Activated effector memory CD4-positive, alpha-beta T cell treated with Interleukin-2 at 50 U/mL for 16 hours (primary cell): ENCODE measurements around the gene TSC22D1.
"Not testable (repeated sequence)": the region's sequence is repeated elsewhere in the genome, so short reads cannot be mapped to it uniquely, and the experiment has no call there.

ENCODE experiments used
- DNase-seq: peaks from one replicate; pipeline ENCODE4 v3.0.0-alpha.2; 2020

The TSC22D1 gene

DNA sequence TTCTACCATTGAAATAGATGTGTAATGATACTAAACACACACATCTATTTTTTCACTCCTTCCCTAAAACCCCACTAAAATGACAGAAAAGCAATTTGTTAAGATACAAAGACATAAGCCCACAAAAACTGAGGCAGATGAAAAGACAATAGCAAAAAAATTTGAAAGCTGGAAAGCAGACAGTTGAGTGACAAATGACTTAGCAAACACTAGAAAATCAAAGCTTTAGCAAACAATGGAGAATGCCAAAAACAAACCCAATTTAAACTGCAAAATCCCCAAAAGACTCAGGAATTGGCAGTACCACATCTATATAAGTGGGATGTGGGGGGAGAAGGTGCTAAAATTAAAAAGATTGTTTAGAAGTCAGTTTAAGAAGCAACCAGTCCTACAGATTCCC lies 9.5 kb downstream of the TSC22D1 start:
- DNase-seq = no peak

DNA sequence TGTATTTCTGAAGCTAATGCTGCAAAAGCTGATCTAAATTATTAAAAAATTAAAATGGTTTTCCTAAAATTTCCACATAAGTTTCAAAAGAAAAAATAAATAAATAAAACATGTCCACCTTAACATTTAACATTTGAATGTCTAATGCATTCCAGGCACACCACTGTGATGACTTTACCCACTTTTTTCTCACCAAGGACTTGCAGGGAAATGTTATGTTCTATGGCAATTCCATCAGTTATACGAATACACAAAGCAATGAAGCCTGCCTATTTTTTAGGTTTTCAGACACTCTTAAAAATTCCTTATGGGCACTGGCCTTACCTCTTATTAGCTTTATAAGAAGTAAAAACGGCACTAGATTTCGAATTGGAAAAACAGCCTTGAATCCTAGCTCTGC lies 10.2 kb downstream of the TSC22D1 start:
- DNase-seq = no peak

DNA sequence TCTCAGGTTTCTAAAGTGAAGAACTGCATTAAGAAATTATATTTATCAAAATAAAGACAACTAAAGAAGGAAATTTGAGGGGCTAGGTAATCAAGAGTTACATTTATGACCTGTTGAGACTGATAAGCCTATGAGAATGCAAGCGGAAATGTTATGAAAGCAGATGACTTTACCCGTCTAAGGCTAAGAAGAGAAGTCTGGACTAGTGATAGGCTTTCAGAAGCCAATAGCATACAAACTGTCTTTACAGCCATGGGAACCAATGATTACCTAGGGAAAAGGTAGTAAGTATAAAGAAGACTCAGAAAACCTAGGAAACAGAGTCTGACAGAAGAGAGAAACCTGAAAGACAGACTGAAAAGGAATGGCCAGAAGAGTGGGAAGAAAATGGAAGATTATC lies 11.2 kb downstream of the TSC22D1 start:
- DNase-seq = no peak

DNA sequence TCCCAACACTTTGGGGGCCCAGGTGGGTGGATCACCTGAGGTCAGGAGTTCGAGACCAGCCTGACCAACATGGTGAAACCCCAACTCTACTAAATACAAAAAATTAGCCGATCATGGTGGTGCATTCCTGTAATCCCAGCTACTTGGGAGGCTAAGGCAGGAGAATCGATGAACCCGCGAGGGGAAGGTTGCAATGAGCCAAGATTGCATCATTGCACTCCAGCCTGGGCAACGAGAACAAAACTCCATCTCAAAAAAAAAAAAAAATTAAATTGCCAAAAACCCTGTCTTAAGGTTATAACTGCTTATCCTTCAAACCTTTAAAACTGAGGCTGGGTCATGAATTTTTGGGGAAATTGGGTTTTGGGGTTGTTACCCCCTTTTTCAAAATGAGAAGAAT lies 13.3 kb downstream of the TSC22D1 start:
- not testable (repeated sequence) for DNase-seq

DNA sequence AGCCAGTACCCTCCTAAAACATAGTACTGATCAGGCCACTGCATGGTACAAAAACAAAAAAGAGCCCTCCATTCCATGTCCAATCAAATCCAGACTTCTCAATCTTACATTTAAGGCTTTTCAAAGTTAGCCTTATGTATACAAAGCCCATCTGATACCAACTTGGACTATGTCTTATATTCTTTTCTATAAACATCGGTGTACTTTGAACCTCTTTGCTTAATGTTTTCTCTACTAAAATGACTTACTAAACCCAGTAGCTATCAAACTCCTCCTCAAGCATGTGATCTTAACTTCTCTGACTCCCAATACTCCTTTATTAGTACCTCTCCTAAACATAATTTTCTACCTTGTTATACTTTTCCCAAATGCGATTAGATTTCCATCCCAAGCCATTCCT lies 14.8 kb downstream of the TSC22D1 start:
- no peak for DNase-seq

DNA sequence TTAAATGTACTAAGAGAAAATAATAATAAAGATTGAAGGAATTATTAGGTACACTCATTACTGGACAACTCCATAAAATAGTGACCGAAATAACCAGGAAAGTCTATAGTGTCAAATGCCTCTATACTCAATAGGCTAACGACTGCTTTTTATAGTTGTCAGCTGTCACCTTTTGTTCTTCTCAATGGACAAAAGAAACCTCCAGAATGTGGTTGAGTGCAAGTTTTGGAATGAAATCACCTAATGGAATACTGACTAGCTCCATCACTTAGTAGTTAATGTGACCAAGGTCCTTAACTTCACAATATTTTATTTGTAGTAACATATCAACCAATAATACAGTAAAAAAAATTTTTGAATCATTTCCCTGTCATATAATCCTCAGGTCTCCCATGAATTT lies 18.1 kb downstream of the TSC22D1 start:
- no peak for DNase-seq

DNA sequence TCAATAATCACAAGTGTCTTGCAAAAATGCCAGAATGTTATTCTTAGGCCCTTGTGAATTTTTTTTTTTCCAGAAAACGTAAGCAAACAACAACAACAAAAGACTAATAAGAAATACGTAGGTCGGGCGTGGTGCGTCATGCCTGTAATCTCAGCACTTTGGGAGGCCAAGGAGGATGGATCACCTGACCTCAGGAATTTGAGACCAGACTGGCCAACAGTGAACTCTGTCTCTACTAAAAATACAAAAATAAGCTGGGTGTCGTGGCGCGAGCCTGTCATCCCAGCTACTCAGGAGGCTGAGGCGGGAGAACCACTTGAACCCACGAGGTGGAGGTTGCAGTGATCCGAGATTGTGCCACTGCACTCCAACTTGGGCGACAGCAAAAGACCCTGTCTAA lies 20.9 kb downstream of the TSC22D1 start:
- DNase-seq = no peak

DNA sequence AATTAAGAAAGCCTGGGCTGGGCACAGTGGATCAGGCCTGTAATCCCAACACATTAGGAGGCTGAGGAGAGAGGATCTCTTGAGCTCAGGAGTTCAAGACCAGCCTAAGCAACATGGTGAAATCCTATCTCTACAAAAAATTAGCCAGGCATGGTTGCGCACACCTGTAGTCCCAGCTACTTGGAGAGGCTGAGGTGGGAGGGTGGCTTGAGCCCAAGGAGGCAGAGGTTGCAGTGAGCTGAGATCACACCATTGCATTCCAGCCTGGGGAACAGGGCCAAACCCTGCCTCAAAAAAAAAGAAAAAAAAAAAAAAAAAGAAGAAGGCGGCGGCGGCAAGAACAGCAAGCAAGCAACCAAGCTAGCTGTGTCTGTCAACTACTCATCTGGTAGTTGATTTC lies 26.7 kb downstream of the TSC22D1 start:
- DNase-seq = no peak

DNA sequence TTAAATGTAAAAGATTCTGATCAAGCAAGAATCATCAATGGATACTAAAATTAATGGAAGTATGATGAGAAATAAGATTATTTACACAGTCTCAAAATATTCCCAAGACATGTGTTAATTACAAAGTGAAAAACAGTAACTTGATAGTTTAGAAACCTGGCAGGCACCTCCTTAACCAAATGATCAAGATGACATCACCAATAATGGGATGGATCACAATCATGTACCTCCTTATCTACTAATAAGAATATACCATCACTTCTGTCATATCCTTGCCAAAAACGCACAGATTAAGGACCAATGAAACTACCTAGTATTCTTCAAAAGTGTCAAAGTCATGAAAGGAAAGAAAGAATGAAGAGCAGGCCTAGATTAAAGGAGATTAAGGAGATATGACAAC lies 30.0 kb downstream of the TSC22D1 start:
- DNase-seq = no peak

DNA sequence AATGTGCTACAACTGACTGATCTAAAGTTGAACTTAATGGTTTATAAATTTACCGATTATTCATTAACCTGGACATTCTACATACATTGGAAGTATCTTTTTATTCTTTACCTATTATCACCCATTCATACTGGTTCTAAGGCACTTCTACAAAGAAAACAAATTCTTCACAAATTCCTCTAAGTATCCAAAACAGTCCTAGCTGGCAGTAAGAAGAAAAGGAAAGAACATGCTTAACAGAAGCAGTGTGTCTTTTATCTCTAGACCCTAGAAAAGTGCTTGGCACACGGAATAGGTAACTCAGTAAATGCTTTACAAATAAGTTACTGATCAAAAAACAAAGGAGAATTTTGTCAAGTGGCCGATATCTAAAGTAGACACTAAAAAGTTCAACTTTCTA lies 32.8 kb downstream of the TSC22D1 start:
- no peak for DNase-seq

DNA sequence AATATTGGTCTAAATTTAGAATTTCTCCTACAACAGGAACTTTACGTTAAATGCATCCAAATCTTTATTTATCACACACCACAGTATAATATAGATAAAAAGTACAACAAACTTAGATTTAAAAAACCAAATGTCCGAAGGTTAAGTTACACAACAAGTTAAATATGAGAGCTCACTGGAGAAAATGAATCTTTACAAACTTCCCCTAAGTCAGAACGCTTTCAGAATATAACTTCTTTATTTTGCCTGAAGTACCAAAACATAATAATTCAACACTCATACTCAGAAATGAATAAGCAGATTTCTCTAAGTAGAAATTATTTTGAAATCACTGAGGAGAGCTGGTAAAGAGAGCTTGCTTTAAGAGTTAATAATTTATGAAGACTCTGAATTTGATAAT lies 33.8 kb downstream of the TSC22D1 start:
- DNase-seq = no peak

DNA sequence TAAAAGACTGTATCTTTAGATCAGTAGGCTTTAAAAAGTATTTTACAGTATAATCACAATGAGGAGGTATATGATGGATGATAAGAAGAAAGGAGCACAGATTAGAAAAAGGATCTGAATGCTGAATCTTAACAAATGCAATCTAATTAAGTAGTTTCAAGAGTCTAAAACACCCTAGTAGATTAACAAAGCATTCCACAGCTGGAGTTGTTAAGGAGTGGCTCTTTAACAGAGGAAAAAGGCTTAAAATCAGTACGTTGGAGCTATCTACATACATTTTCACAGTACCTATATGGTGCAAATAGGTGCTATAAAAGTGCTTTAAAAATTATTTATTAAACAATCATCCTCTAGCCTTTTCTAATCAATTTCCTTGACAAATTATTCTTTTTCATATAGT lies 34.5 kb downstream of the TSC22D1 start:
- no peak for DNase-seq

DNA sequence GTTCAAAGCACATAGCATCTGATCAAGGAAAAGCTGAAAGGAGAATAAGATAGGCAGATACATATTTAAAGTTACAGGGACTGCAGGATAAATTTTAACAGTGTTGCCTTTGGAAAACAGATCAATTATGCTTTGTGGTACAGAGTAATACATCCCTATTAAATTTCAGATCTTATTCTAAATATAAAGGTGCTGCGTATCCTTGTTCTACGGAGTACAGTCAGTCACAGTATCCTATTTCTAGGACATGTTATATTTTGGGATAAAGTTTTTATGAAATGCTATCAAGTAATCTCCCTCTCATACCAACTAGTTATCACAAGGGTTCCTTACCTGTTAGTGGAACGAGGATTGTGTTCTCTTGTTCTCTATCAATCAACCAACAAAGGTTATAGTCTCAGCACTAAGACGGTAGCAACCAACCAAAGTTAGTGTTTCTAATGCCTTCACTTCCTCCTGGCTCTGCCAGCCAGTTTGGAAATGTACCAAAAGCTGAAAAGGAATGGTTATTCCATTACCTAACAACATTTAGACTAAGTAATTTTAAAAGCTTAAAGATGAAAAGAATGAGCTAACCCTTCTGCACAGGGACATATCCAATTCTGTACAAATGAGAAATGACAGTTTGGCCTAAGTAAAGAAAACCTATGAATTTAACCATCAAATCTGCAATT lies 35.2 kb downstream of the TSC22D1 start:
- no peak for DNase-seq

DNA sequence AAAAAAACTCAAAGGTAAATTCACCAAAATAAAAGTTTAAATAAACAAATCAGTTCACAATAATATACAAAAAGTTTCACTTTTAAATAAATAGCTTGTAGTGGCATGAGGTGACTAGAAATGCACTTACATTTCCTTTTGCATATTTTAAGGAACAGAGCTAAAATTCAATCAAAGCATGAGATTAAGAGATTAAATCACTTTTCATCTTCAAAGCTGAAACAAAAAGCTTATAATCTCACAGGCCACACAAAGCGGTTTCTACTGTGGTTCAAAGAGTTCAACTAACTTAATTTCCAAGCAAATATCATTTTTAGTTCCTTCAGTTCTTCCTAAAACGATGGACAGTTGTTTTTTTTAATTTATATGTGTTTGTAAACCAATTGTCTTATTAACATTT lies 38.9 kb downstream of the TSC22D1 start:
- no peak for DNase-seq

DNA sequence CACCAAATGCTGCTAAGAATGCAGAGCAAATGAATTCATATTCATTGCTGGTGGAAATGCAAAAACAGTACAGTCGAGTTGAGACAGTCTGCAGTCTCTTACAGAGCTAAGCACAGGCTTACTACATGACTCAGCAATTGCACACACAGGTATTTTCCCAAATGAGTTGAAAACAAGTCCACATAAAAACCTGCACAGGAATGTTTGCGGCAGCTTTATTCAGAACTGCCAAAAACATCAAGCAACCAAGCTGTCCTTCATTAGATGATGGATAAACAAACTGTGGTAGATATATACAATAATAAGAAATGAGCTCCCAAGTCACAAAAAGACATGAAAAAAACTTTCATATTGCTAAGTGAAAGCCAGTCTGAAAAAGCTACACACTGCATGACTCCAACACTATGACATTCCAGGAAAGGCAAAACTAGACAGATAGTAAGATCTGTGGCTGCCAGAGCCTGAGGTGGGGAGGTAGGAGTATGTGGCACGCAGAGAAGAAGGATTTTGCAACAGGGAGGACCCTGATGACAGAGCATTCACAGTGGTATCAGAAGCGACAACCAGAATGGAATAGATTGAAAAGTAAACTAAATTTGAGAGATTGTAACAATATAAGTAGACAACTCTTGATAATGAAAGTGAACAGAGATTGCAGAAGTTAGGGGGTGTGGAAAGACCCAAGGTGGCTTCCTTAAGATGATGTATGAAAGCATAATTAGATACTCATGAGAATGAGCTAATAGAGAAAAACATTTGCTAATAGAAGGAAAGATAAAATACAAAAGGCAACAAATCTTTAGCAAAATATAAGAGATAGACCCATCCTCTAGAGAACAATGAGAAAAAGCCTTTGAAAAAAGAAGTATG lies 52.7 kb downstream of the TSC22D1 start:
- DNase-seq = no peak

DNA sequence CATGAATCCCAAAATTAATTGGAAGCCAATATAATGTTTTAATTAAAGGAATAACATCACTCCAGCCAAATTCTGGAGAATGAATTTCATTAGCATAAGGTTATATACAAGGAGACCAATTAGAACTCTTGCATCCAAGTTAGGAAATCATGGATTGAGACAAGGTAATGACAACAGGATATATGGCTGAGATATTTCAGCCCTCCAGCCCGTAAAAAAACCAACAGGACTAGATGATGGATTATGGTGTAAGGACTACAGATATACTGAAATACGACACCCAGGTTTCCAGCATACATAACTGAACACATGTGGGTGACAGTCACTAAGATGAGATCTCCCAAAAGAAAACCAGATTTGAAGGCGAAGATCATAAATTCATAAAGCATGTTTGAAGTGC lies 56.5 kb downstream of the TSC22D1 start:
- DNase-seq = no peak

DNA sequence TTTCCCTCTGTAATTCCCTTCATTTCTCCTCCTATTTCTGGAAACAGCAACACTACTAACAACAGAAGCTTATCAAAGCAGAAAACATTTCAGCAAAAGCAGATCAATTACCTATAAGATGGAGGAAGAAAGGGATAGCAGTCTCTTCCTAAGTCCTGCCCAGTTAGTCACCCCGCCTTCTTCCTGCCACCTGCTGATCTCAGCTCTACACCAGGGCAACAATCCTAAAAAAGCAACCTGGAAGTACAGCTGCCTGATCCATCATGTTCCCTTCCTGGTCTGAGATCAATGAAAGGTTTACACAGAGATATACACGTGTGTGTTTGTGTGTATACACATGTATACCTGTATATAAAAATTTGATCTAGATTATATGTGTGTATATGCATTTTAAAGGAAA lies 59.4 kb downstream of the TSC22D1 start:
- no peak for DNase-seq

DNA sequence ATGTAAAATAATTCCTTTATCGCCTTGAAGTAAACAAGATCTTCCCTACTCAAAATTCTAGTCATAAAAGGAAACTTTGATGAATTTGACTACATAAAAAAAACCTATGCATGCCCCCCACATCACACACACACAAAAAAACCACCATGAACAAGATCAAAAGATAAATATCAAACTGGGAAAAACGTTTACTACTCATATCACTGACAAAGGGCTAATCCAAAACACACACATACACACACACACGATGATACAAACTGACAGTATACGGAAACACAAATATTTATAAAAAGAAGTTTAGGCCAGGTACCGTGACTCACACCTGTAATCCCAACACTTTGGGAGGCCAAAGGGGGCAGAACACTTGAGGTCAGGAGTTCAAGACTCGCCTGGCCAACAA lies 61.9 kb downstream of the TSC22D1 start:
- DNase-seq = no peak

DNA sequence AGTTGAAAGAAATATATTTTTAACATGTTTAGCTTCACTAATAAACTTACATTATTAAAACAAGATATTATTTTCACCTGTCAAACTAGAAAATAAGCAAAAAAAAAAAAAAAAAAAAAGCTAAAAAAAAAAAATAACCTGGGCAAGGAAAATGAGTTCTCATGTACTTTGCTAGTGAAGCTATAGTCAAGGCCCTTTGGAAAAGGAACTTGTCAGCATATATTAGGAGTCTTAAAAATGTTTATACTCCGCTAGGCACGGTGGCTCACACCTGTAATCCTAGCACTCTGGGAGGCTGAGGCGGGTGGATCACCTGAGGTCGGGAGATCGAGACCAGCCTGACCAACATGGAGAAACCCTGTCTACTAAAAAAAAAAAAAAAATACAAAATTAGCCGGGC lies 66.3 kb downstream of the TSC22D1 start:
- DNase-seq = not testable (repeated sequence)

DNA sequence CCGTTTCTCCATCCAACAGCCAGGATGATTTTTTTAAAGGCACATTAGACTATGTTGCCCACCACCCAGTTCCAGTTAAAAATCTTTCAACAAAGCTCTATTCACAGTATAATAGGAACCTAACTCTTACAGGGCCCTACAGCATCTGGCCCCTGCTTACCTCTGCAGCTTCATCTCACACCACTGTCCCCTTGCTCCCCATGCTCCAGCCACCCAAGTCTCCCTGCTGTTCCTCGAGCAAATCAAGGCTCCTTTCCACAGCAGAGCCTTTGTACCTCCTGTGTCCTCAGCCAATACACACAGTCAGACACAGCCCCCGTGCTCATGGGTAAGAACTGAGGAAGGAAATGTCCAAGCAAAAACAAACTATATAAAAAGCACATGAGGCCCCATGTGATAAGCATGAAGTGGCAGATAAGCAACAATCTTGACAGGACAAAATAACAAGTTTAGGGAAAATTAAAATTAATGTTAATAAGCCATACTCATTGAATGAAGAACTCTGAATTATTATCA lies 67.5 kb downstream of the TSC22D1 start:
- DNase-seq = no peak

DNA sequence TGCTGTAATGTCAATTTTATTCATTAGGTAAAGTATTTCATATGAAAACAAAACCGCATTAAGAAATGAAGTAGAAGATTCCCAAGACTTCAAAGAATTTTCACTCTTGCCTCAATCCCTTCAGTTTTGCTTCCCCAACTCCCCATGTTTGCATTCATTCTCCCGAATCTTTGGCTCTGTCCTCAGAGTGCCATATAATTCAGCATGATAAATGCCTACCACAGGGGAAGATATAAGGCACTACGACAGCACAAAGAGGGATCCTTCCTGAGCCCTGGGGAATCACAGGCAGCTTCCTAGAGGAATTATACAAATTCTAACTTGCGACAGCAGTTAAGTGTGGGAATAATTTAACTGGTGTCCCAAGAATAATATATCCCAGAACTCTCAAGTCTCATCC lies 68.5 kb downstream of the TSC22D1 start:
- no peak for DNase-seq

DNA sequence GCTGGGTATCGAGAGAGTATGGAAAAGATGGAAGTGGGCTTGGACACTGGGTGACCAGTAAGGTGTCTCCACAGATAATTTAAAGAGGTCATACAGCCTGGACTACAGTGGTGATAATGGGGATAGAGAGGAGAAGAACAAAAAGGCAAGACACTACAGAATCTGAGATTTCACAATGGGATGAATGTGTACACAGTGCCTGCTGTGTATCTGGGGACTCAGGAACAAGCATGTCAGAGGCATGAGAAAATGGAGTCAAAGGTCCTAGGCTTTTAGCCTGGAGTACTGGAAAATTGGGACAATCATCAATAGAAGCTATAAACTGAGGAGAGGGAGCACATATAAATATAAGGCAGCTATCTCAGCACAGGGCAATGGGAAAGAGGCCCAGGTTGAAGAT lies 69.4 kb downstream of the TSC22D1 start:
- no peak for DNase-seq

DNA sequence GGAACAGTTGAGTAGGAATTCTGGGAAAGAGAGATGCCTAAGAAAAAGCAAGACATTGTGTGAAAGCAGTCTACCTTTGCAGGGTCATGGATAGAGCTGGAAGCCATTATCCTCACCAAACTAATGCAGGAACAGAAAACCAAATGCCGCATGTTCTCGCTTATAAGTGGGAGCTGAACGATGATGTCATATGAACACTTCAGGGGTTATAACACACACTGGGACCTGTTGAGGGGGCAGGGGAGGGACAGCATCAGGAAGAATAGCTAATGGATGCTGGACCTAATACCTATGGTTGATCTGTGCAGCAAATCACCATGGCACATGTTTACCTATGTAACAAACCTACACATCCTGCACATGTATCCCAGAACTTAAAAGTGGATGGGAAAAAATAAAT lies 69.9 kb downstream of the TSC22D1 start:
- DNase-seq = no peak

DNA sequence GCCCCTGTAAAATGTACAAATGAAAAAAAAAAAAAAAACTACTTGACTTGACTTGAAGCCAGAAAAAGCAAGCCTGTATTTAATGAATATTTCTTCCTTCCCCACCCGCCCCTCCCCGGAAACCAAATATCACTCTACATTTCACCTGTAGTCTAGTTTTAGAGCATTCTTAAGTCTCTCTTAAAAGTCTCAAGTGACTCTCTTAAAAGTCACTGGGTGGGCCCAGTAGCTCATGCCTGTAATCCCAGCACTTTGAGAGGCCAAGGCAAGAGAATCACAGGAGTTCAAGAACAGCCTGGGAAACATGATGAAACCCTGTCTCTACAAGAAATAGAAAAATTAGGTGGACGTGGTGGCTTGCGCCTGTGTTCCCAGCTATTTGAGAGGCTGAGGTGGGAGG lies 72.0 kb downstream of the TSC22D1 start:
- DNase-seq = no peak

DNA sequence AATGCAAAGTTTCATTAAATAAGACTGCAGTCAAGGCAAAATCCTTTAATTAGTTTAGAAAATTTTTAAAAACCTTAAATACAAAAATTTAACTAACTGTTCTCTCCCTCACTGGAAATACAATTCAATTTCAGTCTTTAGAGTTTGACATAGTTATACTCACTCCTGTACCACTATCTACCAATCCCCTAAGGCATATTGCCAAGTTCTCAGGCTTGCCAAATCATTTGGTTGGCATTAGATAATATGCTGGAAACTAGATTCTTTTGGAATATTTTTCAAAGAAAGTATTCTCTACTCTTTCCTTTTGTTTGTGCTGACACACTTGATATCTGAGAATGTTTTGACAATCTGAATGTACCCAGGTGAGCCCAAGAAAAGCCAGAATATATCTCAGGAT lies 77.2 kb downstream of the TSC22D1 start:
- DNase-seq = no peak
